Measurements from ENCODE around the gene COL5A1.

GRCh38 chr9:134811079-134811672, 169.6 kb downstream of the COL5A1 start:
- TF ChIP-seq EP300 (IDR thresholded peaks at IDR 0.05) (no peak), POLR2A (IDR thresholded peaks at IDR 0.05) (no peak)
- TF ChIP-seq, protein P1, sequence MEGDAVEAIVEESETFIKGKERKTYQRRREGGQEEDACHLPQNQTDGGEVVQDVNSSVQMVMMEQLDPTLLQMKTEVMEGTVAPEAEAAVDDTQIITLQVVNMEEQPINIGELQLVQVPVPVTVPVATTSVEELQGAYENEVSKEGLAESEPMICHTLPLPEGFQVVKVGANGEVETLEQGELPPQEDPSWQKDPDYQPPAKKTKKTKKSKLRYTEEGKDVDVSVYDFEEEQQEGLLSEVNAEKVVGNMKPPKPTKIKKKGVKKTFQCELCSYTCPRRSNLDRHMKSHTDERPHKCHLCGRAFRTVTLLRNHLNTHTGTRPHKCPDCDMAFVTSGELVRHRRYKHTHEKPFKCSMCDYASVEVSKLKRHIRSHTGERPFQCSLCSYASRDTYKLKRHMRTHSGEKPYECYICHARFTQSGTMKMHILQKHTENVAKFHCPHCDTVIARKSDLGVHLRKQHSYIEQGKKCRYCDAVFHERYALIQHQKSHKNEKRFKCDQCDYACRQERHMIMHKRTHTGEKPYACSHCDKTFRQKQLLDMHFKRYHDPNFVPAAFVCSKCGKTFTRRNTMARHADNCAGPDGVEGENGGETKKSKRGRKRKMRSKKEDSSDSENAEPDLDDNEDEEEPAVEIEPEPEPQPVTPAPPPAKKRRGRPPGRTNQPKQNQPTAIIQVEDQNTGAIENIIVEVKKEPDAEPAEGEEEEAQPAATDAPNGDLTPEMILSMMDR (IDR thresholded peaks at IDR 0.05): no peak

Data from tibial nerve (tissue), 4 donors.